Inflammatory macrophage treated with lipopolysaccharide for 1 hour (primary cell): ENCODE data around the gene PSMB4.
"Not testable (repeated sequence)": the region's sequence is repeated elsewhere in the genome, so short reads cannot be mapped to it uniquely, and the experiment has no call there.

Source experiments
- DNase-seq, 2 donors: peaks; one replicate each; pipeline ENCODE4 v3.0.0-alpha.2; 2020 to 2022

The PSMB4 gene

GRCh38 chr1:151399324-151400171, at the start of gene PSMB4:
TSS of gene PSMB4 (plus strand) at chr1:151399573. CDS start at chr1:151399588, 15 bp downstream.
- peak; percentile 88 to 91 for DNase-seq

GRCh38 chr1:151350323-151350722, 49.0 kb upstream of the PSMB4 start:
- DNase-seq, result not testable (repeated sequence)

- no peak for DNase-seq
Measured at GRCh38 chr1:151352021-151352718, 47.2 kb upstream of the PSMB4 start.

GRCh38 chr1:151356696-151357095, 42.7 kb upstream of the PSMB4 start:
- DNase-seq, result no peak

- no peak for DNase-seq
Measured at GRCh38 chr1:151361883-151362282, 37.5 kb upstream of the PSMB4 start.

- DNase-seq, result no peak
Measured at GRCh38 chr1:151362308-151363155, 36.8 kb upstream of the PSMB4 start.

GRCh38 chr1:151364996-151365395, 34.4 kb upstream of the PSMB4 start:
- no peak for DNase-seq

GRCh38 chr1:151367658-151368392, 31.5 kb upstream of the PSMB4 start:
- DNase-seq, result no peak

- DNase-seq, result no peak
Measured at GRCh38 chr1:151368393-151369301, 30.7 kb upstream of the PSMB4 start.

GRCh38 chr1:151369302-151369610, 30.1 kb upstream of the PSMB4 start:
- DNase-seq, result no peak

- no peak for DNase-seq
Measured at GRCh38 chr1:151369621-151370048, 29.7 kb upstream of the PSMB4 start.

- no peak for DNase-seq
Measured at GRCh38 chr1:151370211-151370911, 29.0 kb upstream of the PSMB4 start.

GRCh38 chr1:151371370-151372057, 27.9 kb upstream of the PSMB4 start:
- DNase-seq, result peak in 1 of 2 donors; percentile 4

- no peak for DNase-seq
Measured at GRCh38 chr1:151372058-151372934, 27.1 kb upstream of the PSMB4 start, which contains the start of gene SELENBP1. TSS of gene SELENBP1 (minus strand) at chr1:151372705. CDS start at chr1:151372641, 64 bp downstream.

GRCh38 chr1:151373196-151373595, 26.2 kb upstream of the PSMB4 start:
- DNase-seq, result no peak

- no peak for DNase-seq
Measured at GRCh38 chr1:151377150-151377884, 22.1 kb upstream of the PSMB4 start.

GRCh38 chr1:151384584-151384983, 14.8 kb upstream of the PSMB4 start:
- DNase-seq, result no peak

- DNase-seq, result no peak
Measured at GRCh38 chr1:151386002-151386401, 13.4 kb upstream of the PSMB4 start.
